IMR-90 (cell line): ENCODE data around the gene RCAN2.

ENCODE experiments used
- FOS ChIP-seq: fragments of 150-350 bp; IDR thresholded peaks from 2 replicates; pipeline ENCODE4 v1.6.1; 2016; ENCODE audit warnings: low read depth, low read length
- MAZ ChIP-seq: IDR thresholded peaks from 2 replicates; pipeline ENCODE4 v1.6.1; 2012; ENCODE audit warnings: low read depth, mild to moderate bottlenecking, low read length, improper control_type of control experiment, moderate library complexity, borderline replicate concordance
- NFE2L2 ChIP-seq: fragments of 150-350 bp; IDR thresholded peaks from 2 replicates; pipeline ENCODE4 v1.6.1; 2016; ENCODE audit warnings: low read depth, mild to moderate bottlenecking, low read length
- POLR2A ChIP-seq: IDR thresholded peaks from 2 replicates; pipeline ENCODE4 v1.6.1; 2012; ENCODE audit warnings: mild to moderate bottlenecking, low read depth, low read length
- RAD21 ChIP-seq: IDR thresholded peaks from 2 replicates; pipeline ENCODE4 v1.6.1; 2012; ENCODE audit warnings: low read length, improper control_type of control experiment
- TF ChIP-seq, protein P1 (sequence below): conservative IDR thresholded peaks from 2 replicates; pipeline ENCODE4 v1.5.1; 2012; ENCODE audit warnings: mild to moderate bottlenecking, low read depth, low read length, improper control_type of control experiment

DNA sequence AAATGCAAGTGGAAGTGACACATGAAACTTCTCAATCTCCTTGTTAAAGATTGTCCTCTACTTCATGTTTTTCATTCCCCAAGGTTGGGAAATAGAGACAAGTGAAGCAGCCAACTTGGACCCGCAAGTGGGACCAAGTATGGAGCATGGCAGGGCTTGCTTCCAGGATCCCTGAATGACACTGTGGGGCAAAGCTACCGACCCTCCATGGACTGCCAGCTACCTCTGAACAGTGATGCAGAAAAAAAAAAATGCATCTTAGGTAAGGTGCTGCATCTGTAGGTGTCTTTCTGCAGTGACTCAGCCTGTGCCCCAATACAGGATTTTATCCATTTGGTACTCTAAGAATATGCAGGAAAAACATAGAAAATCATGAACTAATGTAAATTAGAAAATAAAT, 201.4 kb downstream of the RCAN2 start:
- TF ChIP-seq POLR2A (no peak), MAZ (no peak), NFE2L2 (no peak), RAD21 (no peak), FOS (no peak)
- TF ChIP-seq, protein P1, sequence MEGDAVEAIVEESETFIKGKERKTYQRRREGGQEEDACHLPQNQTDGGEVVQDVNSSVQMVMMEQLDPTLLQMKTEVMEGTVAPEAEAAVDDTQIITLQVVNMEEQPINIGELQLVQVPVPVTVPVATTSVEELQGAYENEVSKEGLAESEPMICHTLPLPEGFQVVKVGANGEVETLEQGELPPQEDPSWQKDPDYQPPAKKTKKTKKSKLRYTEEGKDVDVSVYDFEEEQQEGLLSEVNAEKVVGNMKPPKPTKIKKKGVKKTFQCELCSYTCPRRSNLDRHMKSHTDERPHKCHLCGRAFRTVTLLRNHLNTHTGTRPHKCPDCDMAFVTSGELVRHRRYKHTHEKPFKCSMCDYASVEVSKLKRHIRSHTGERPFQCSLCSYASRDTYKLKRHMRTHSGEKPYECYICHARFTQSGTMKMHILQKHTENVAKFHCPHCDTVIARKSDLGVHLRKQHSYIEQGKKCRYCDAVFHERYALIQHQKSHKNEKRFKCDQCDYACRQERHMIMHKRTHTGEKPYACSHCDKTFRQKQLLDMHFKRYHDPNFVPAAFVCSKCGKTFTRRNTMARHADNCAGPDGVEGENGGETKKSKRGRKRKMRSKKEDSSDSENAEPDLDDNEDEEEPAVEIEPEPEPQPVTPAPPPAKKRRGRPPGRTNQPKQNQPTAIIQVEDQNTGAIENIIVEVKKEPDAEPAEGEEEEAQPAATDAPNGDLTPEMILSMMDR: no peak
